ENCODE data around the gene KPNA2.

GRCh38 chr17:67999291-67999911 is 36.1 kb upstream of the KPNA2 start:
- no peak for TF ChIP-seq CTCF (conservative IDR thresholded peaks at IDR 0.05; ENCODE audit: low read depth, low read length)
- no peak for TF ChIP-seq EZH2 (IDR thresholded peaks at IDR 0.05; ENCODE audit: borderline replicate concordance, low read depth, low read length, poor library complexity, severe bottlenecking)
